HCT116 (cell line): ENCODE data around the gene SEMA4D. TPM values are rescaled to one million over a fixed set of nuclear protein-coding genes. Genes with fewer than 3 reads are reported as not detected.

Experiments
- ATAC-seq: fragments of 200-7000 bp; cut with Tn5 transposase; 2 replicates; pipeline ENCODE4 v1.9.1; 2020; ENCODE audit warnings: mild to moderate bottlenecking, moderate library complexity
- BruUV-seq: library from RNA; stranded (reverse); fragments of 400-500 nt; replicated peaks from 2 replicates; lab custom pipeline; 2021; lab: Mats Ljungman, UMichigan
- CTCF ChIA-PET: fragments of 300-600 bp; sonication (Branson Sonifier 250); formaldehyde crosslinking; loops from one replicate; lab custom pipeline; 2021; ENCODE audit warnings: antibody characterized with exemption; lab: Charles Lee
- POLR2A ChIA-PET: fragments of 300-600, 350-600 bp; sonication (Branson Sonifier 250); formaldehyde crosslinking; loops from one replicate; lab custom pipeline; 2021; ENCODE audit warnings: antibody characterized with exemption; lab: Charles Lee
- RAD21 ChIA-PET, 2 experiments: fragments of 300-600 bp; sonication (Branson Sonifier 250); formaldehyde crosslinking; loops; one replicate each; lab custom pipeline; 2023; ENCODE audit warnings: low total read pairs in 2 of 2; ENCODE audit not compliant: uncharacterized antibody in 2 of 2, unreplicated experiment in 2 of 2, low non-redundant PET in 1 of 2; lab: Charles Lee
- DNase-seq: peaks from one replicate; pipeline ENCODE4 v3.0.0-alpha.2; 2010; ENCODE audit warnings: low read depth, low spot score
- H2AFZ ChIP-seq: fragments of 200-600 bp; shearing (Covaris generic), sonication (generic); 2 replicates; pipeline ENCODE4 v1.6.1; 2017; ENCODE audit warnings: low read depth, mixed run types, mixed read lengths, antibody characterized with exemption, low read length; ENCODE audit not compliant: poor library complexity, severe bottlenecking
- H3K27ac ChIP-seq: 2 replicates; pipeline ENCODE4 v1.5.1; 2012; ENCODE audit warnings: low read depth, low read length
- H3K27me3 ChIP-seq: fragments of 200-600 bp; sonication (generic); 2 replicates; pipeline ENCODE4 v1.6.1; 2016; ENCODE audit warnings: mixed run types, low read length, mixed read lengths; ENCODE audit not compliant: insufficient read depth
- H3K36me3 ChIP-seq, 2 experiments: fragments of 200-500 bp in 1 of 2; fragments of 200-600 bp in 1 of 2; sonication (Bioruptor generic) in 1 of 2; sonication (generic) in 1 of 2; 2 replicates each; pipeline versions ENCODE4 v1.5.1 to v1.6.1; 2014 to 2016; ENCODE audit warnings: low read length in 2 of 2, inconsistent platforms in 1 of 2, mixed read lengths in 1 of 2, mixed run types in 1 of 2; ENCODE audit not compliant: insufficient read depth in 2 of 2, control insufficient read depth in 1 of 2
- H3K4me1 ChIP-seq, 2 experiments: fragments of 200-600 bp in 1 of 2; sonication (generic) in 1 of 2; 2 replicates each; pipeline versions ENCODE4 v1.5.1 to v1.6.1; 2012 to 2017; ENCODE audit warnings: low read length in 2 of 2, inconsistent platforms in 1 of 2, mild to moderate bottlenecking in 1 of 2, mixed read lengths in 1 of 2, mixed run types in 1 of 2, moderate library complexity in 1 of 2; ENCODE audit not compliant: insufficient read depth in 2 of 2, control insufficient read depth in 1 of 2
- H3K4me2 ChIP-seq: fragments of 200-600 bp; sonication (generic); 2 replicates; pipeline ENCODE4 v1.6.1; 2017; ENCODE audit warnings: mixed run types, low read length, mixed read lengths
- H3K4me3 ChIP-seq, 2 experiments: fragments of 200-600 bp in 1 of 2; sonication (generic) in 1 of 2; replicated peaks in 1 of 2; 2 replicates each; pipeline ENCODE4 v1.5.1; 2011 to 2016; ENCODE audit warnings: low read length in 2 of 2, control low read depth in 1 of 2, low read depth in 1 of 2, mild to moderate bottlenecking in 1 of 2, mixed read lengths in 1 of 2, mixed run types in 1 of 2
- H3K79me2 ChIP-seq: fragments of 200-600 bp; sonication (generic); 2 replicates; pipeline ENCODE4 v1.6.1; 2017; ENCODE audit warnings: mild to moderate bottlenecking, mixed run types, low read length, moderate library complexity, mixed read lengths; ENCODE audit not compliant: insufficient read depth
- H3K9ac ChIP-seq: fragments of 200-600 bp; sonication (generic); 2 replicates; pipeline ENCODE4 v1.6.1; 2016; ENCODE audit warnings: low read length, mixed read lengths
- H3K9me2 ChIP-seq: fragments of 200-600 bp; sonication (generic), shearing (Covaris generic); 2 replicates; pipeline ENCODE4 v1.6.1; 2017; ENCODE audit warnings: mixed run types, mild to moderate bottlenecking, moderate library complexity; ENCODE audit not compliant: insufficient read depth
- H3K9me3 ChIP-seq, 2 experiments: fragments of 200-500 bp in 1 of 2; fragments of 200-600 bp in 1 of 2; sonication (Bioruptor generic) in 1 of 2; sonication (generic) in 1 of 2; 2 replicates each; pipeline ENCODE4 v1.6.1; 2014 to 2017; ENCODE audit warnings: low read length in 2 of 2, mixed read lengths in 2 of 2, inconsistent platforms in 1 of 2, low read depth in 1 of 2, mild to moderate bottlenecking in 1 of 2, mixed run types in 1 of 2, moderate library complexity in 1 of 2; ENCODE audit not compliant: control insufficient read depth in 1 of 2, insufficient read depth in 1 of 2
- H4K20me1 ChIP-seq: fragments of 200-600 bp; sonication (generic), shearing (Covaris generic); 2 replicates; pipeline ENCODE4 v1.6.1; 2017; ENCODE audit warnings: mixed run types, mild to moderate bottlenecking, moderate library complexity; ENCODE audit not compliant: insufficient read depth
- ATF3 ChIP-seq: IDR thresholded peaks from 2 replicates; pipeline ENCODE4 v1.6.1; 2012
- CBX3 ChIP-seq: IDR thresholded peaks from 2 replicates; pipeline ENCODE4 v1.6.1; 2012; ENCODE audit warnings: low read depth
- CEBPB ChIP-seq: IDR thresholded peaks from 2 replicates; pipeline ENCODE4 v1.6.1; 2012; ENCODE audit warnings: low read depth
- EGR1 ChIP-seq: IDR thresholded peaks from 2 replicates; pipeline ENCODE4 v1.6.1; 2012; ENCODE audit warnings: low read depth
- ELF1 ChIP-seq: IDR thresholded peaks from 2 replicates; pipeline ENCODE4 v1.6.1; 2012; ENCODE audit warnings: low read depth, borderline replicate concordance
- EZH2 ChIP-seq: fragments of 200-600 bp; sonication (generic); IDR thresholded peaks from 2 replicates; pipeline ENCODE4 v1.6.1; 2017; ENCODE audit warnings: antibody characterized with exemption, mixed run types
- FOSL1 ChIP-seq: IDR thresholded peaks from 2 replicates; pipeline ENCODE4 v1.6.1; 2012; ENCODE audit warnings: low read depth
- JUND ChIP-seq: IDR thresholded peaks from 2 replicates; pipeline ENCODE4 v1.6.1; 2012
- MAX ChIP-seq: IDR thresholded peaks from 2 replicates; pipeline ENCODE4 v1.6.1; 2012
- POLR2A ChIP-seq: IDR thresholded peaks from 2 replicates; pipeline ENCODE4 v1.7.0; 2011; ENCODE audit warnings: borderline replicate concordance; ENCODE audit not compliant: insufficient read depth, insufficient read length; ENCODE audit errors: extremely low read depth
- RAD21 ChIP-seq: IDR thresholded peaks from 2 replicates; pipeline ENCODE4 v1.6.1; 2012; ENCODE audit warnings: low read depth, mild to moderate bottlenecking
- SIN3A ChIP-seq: IDR thresholded peaks from 2 replicates; pipeline ENCODE4 v1.6.1; 2012; ENCODE audit warnings: low read depth
- SP1 ChIP-seq: IDR thresholded peaks from 2 replicates; pipeline ENCODE4 v1.6.1; 2012; ENCODE audit warnings: low read depth
- ZBTB33 ChIP-seq: IDR thresholded peaks from 2 replicates; pipeline ENCODE4 v1.6.1; 2011; ENCODE audit warnings: mild to moderate bottlenecking, low read length, moderate library complexity; ENCODE audit not compliant: insufficient replicate concordance; ENCODE audit errors: extremely low read depth
- ZNF274 ChIP-seq: fragments of 200-500 bp; sonication (Bioruptor generic); IDR thresholded peaks from 2 replicates; pipeline ENCODE4 v1.6.1; 2014; ENCODE audit warnings: mild to moderate bottlenecking, low read depth, low read length, inconsistent platforms
- intact Hi-C: fragments of 100-400 bp; cut with micrococcal nuclease; formaldehyde crosslinking; loops from 2 replicates; pipeline ENCODE4 v1.10.0; 2022
- total RNA-seq: library from RNA; stranded (reverse); gene quantifications from one replicate; pipeline ENCODE4 v1.2.1, GENCODE V29; 2021; ENCODE audit not compliant: unreplicated experiment

Gene SEMA4D
- total RNA-seq, 1 experiment from 2014 or later = 32.0 TPM

- H2AFZ ChIP-seq = no peak overlapping the region
- intact Hi-C loops = no loop called here
- no TSS peak for BruUV-seq
- ChIA-PET CTCF (no interaction called here), POLR2A (no interaction called here), RAD21 (no interaction called here)
- no peak overlapping the region for H3K4me3 ChIP-seq
- no peaks in the 10 kb centered on the region for H4K20me1 ChIP-seq
- H3K9me2 ChIP-seq = no peaks in the 10 kb centered on the region
- H3K79me2 ChIP-seq = no peaks in the 10 kb centered on the region
- H3K27me3 ChIP-seq = no peaks in the 10 kb centered on the region
- no peak overlapping the region for H3K4me2 ChIP-seq
- peaks cover 10 to 19% of the 10 kb centered on the region in 2 experiments for H3K4me1 ChIP-seq
- H3K9me3 ChIP-seq = no peaks in the 10 kb centered on the region
- TF ChIP-seq ZBTB33 (no peak), ATF3 (no peak), ZNF274 (no peak), MAX (no peak), EZH2 (no peak), POLR2A (no peak), JUND (no peak), CEBPB (no peak)
- no peaks in the 10 kb centered on the region for H3K36me3 ChIP-seq
- DNase-seq (no peak), ATAC-seq (no peak)
- no peak overlapping the region for H3K9ac ChIP-seq
- no peak overlapping the region for H3K27ac ChIP-seq
Observed at GRCh38 chr9:89438194-89438593, 59.7 kb downstream of the SEMA4D start.

GRCh38 chr9:89437772-89438171, 60.1 kb downstream of the SEMA4D start:
- BruUV-seq = no TSS peak
- RAD21 ChIA-PET = no interaction called here
- Histone ChIP-seq H3K9ac (no peak overlapping the region), H3K36me3 (no peaks in the 10 kb centered on the region), H3K4me3 (no peak overlapping the region), H3K9me3 (no peaks in the 10 kb centered on the region), H3K4me1 (peaks cover 10 to 17% of the 10 kb centered on the region in 2 experiments), H2AFZ (no peak overlapping the region), H3K4me2 (no peak overlapping the region), H3K27me3 (no peaks in the 10 kb centered on the region), H4K20me1 (no peaks in the 10 kb centered on the region), H3K79me2 (no peaks in the 10 kb centered on the region), H3K9me2 (no peaks in the 10 kb centered on the region), H3K27ac (no peak overlapping the region)
- ATAC-seq (no peak), DNase-seq (no peak)
- CTCF ChIA-PET = no interaction called here
- TF ChIP-seq FOSL1 (no peak), EZH2 (no peak), ZNF274 (no peak), RAD21 (no peak), SIN3A (no peak), EGR1 (no peak), ATF3 (no peak), SP1 (no peak), CBX3 (no peak), ELF1 (no peak), CEBPB (no peak)
- POLR2A ChIA-PET = no interaction called here
- intact Hi-C loops = no loop called here
